ENCODE results near the gene ZNHIT1.
"Not testable (repeated sequence)": the region's sequence is repeated elsewhere in the genome, so short reads cannot be mapped to it uniquely, and the experiment has no call there.

Gene ZNHIT1

DNA sequence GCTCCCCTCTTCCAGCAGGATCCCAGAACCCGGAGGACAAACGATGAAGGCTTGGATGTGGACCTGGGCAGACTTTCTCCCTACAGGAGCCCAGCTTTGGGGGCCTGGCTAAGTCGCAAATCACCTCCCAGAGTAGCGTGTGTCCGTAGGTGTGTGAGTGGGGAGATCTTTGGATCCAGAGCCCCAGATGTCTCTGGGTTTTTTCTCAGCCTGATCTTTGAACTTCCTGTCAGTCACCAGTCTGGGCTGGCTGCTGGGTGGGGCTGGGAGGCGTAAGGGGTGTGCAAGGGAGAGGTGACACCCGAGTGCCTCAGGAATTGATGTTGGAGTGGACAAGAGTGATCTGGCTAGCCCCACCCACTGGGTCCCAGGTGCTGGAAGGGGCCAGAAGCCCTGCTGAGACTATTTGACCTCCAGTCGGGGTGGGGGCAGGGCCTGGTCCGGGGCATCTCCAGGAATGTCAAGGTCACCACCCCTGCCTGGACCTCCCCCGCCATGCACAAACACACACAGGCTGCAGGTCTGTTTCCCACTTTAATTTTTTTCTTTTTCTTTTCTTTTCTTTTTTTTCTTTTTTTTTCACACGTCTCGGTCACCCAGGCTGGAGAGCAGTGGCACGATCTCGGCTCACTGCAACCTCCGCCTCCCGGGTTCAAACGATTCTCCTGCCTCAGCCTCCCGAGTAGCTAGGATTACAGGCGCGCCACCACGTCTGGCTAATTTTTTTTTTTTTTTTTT is 16.9 kb upstream of the ZNHIT1 start, which contains the start of gene MOGAT3:
MOGAT3 (minus strand) TSS at position 175 of the 738 bp plus-strand sequence. CDS start 182 bp downstream, outside the sequence.
- H3K4me3 ChIP-seq (ENCODE audit: low read depth, low read length), result no peak within 1 kb of the TSS
- in situ Hi-C loops (cut with HindIII; ENCODE audit: low sequenced_read_pairs), result no loop called here
- no peak for DNase-seq (ENCODE audit: low read depth, low spot score)
- TF ChIP-seq, protein P1, sequence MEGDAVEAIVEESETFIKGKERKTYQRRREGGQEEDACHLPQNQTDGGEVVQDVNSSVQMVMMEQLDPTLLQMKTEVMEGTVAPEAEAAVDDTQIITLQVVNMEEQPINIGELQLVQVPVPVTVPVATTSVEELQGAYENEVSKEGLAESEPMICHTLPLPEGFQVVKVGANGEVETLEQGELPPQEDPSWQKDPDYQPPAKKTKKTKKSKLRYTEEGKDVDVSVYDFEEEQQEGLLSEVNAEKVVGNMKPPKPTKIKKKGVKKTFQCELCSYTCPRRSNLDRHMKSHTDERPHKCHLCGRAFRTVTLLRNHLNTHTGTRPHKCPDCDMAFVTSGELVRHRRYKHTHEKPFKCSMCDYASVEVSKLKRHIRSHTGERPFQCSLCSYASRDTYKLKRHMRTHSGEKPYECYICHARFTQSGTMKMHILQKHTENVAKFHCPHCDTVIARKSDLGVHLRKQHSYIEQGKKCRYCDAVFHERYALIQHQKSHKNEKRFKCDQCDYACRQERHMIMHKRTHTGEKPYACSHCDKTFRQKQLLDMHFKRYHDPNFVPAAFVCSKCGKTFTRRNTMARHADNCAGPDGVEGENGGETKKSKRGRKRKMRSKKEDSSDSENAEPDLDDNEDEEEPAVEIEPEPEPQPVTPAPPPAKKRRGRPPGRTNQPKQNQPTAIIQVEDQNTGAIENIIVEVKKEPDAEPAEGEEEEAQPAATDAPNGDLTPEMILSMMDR (IDR thresholded peaks at IDR 0.05; ENCODE audit: low read depth, low read length), result no peak

- no peak overlapping the region for H3K4me3 ChIP-seq (ENCODE audit: low read depth, low read length)
- in situ Hi-C loops (cut with HindIII; ENCODE audit: low sequenced_read_pairs), result no loop called here
Measured at GRCh38 chr7:101201695-101202602, 16.0 kb upstream of the ZNHIT1 start.

DNA sequence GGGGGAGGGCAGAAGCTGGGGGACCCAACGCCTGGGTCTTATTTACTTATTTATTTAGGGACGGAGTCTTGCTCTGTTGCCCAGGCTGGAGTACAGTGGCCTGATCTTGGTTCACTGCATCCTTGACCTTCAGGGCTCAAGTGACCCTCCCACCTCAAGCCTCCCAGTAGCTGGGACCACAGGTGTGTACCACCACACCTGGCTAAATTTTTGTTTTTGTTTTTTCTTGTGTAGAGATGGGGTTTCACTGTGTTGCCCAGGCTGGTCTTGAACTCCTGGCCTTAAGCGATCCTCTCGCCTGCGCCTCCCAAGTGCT is 15.4 kb upstream of the ZNHIT1 start:
- TF ChIP-seq, protein P1 (IDR thresholded peaks at IDR 0.05; ENCODE audit: low read depth, low read length), result no peak
- no peak overlapping the region for H3K4me3 ChIP-seq (ENCODE audit: low read depth, low read length)
- in situ Hi-C loops (cut with HindIII; ENCODE audit: low sequenced_read_pairs), result no loop called here
- no peak for DNase-seq (ENCODE audit: low read depth, low spot score)

More at GRCh38 chr7:101201695-101202602, 16.0 kb upstream of the ZNHIT1 start:
- no peak for DNase-seq (ENCODE audit: low read depth, low spot score)
- TF ChIP-seq, protein P1 (IDR thresholded peaks at IDR 0.05; ENCODE audit: low read depth, low read length), result no peak

- in situ Hi-C loops (cut with HindIII; ENCODE audit: low sequenced_read_pairs); H3K4me3 ChIP-seq (ENCODE audit: low read depth, low read length): not testable (repeated sequence)
Measured at GRCh38 chr7:101203740-101204738, 13.9 kb upstream of the ZNHIT1 start.

DNA sequence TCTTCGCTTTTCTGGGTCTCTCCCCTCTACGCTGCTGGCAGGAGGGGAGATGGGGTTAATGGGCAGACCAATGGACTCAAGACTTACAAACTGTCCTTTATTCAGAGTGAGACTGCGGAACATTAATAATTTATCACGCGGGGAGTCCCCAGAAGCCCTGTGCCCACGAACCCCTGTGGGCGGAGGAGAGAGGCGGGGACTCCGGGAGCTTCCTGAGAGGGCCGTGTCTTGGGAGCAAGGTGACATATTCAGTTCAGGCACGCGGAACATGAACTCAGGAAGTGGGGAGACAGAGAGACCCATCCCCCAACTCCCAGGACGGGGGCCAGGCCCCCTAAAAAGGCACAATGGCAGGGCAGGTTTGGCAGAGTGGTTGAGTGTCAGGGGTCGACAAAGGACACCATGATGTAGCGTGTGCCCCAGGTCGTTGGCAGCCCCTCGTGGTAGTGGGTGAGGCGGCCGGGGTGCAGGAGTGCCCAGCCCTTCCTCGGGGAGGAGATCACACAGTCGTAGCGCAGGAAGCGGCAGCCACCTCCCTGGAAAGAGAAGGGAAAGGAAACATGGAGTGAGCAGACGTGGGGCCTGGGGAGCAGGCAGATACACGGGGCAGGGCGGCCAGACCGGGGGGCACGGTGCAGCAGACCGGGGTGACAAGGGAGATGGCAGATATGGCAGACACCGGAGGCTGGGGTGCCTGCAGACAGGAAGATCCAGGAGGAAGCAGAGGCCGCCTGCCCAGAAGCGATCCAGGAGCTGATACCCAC is 11.9 kb upstream of the ZNHIT1 start:
- in situ Hi-C loops (cut with HindIII; ENCODE audit: low sequenced_read_pairs), result no loop called here
- DNase-seq (ENCODE audit: low read depth, low spot score), result no peak
- TF ChIP-seq, protein P1 (IDR thresholded peaks at IDR 0.05; ENCODE audit: low read depth, low read length), result no peak
- H3K4me3 ChIP-seq (ENCODE audit: low read depth, low read length), result no peak overlapping the region

More at GRCh38 chr7:101203740-101204738, 13.9 kb upstream of the ZNHIT1 start:
- not testable (repeated sequence) for DNase-seq (ENCODE audit: low read depth, low spot score)

DNA sequence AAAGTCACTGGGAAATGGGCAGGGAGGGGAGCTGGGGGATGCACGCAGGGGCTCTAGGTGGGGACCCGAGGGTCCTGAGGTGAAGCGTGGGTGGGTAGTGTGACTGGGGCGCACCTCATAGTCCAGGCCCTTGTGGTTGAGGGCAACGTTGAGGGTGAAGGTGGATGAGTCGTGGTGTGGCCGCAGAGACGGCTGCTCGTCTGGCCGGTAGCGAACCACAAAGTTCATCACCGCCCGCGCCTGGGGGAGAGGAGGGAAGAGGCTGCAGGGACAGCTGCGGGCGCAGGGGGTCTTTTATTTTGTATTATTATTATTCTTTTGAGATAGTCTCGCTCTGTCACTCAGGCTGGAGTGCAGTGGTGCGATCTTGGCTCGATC is 11.3 kb upstream of the ZNHIT1 start:
- in situ Hi-C loops (cut with HindIII; ENCODE audit: low sequenced_read_pairs), result no loop called here
- TF ChIP-seq, protein P1 (IDR thresholded peaks at IDR 0.05; ENCODE audit: low read depth, low read length), result no peak
- H3K4me3 ChIP-seq (ENCODE audit: low read depth, low read length), result no peak overlapping the region
- DNase-seq (ENCODE audit: low read depth, low spot score), result no peak

Measured in astrocyte of the spinal cord (primary cell).